Measurements from ENCODE around the gene ZC3H12D.

Gene ZC3H12D

DNA sequence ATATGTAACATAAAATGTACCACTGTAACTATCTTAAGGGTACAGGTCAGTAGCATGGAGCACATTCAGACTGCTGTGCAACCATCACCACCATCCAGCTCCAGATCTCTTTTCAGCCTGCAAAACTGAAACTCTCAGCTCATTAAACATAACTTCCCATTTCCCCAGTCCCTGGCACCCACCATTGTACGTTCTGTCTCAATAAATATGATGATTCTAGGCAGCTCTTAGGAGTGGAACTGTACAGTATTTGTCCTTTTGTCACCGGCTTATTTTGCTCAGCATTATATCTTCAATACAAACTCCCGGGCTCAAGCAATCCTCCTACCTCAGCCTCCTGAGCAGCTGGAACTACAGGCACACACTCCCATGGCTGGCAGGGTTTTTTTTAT, 1.5 kb downstream of the ZC3H12D start:
- in situ Hi-C loops (cut with MboI; ENCODE audit: low sequenced_read_pairs, unreplicated experiment): no loop called here
- DNase-seq (ENCODE audit: low spot score): no peak
- no peak for TF ChIP-seq CTCF (IDR thresholded peaks at IDR 0.05; ENCODE audit: borderline replicate concordance, control extremely low read depth, extremely low read depth, insufficient read depth, missing control alignments)

DNA sequence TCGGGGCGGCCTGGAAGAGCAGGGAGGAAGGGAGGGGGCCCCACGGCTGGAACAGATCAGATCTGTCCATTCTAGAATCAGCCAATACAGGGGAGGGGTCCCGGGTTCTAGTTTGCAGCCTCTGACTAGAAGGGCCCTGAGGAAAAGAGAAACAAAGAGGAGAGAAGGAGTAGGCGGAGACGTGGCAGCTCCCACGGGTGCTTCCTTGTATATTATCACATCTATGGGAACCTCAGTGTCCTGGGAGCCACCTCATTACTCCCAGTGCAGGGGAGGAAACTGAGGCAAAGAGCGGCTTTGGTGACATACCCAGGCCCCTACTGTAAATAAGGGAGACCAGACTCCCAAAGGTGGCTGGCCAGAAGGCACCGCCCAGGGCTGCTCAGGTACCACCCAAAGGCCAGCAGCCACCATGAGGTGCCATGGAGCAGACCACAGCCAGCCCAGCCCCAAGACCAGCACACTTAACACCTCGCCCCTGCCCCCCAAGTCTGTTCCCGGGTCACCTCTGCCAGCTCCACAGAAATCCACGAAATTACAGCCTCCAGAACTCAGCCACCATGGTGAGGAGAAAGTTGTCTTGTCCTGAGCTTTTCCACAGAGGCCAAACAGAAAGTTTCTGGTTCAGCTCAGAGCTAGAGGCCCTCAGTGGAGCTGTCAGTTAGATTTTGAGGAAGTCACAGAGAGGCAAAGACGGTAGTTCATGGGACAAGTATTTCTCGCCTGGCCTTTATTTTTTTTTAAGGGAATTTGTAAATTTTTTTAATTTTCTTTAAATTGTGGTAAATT, 2.1 kb downstream of the ZC3H12D start:
- in situ Hi-C loops (cut with MboI; ENCODE audit: low sequenced_read_pairs, unreplicated experiment): no loop called here
- no peak for TF ChIP-seq CTCF (IDR thresholded peaks at IDR 0.05; ENCODE audit: borderline replicate concordance, control extremely low read depth, extremely low read depth, insufficient read depth, missing control alignments)
- DNase-seq (ENCODE audit: low spot score): no peak

DNA sequence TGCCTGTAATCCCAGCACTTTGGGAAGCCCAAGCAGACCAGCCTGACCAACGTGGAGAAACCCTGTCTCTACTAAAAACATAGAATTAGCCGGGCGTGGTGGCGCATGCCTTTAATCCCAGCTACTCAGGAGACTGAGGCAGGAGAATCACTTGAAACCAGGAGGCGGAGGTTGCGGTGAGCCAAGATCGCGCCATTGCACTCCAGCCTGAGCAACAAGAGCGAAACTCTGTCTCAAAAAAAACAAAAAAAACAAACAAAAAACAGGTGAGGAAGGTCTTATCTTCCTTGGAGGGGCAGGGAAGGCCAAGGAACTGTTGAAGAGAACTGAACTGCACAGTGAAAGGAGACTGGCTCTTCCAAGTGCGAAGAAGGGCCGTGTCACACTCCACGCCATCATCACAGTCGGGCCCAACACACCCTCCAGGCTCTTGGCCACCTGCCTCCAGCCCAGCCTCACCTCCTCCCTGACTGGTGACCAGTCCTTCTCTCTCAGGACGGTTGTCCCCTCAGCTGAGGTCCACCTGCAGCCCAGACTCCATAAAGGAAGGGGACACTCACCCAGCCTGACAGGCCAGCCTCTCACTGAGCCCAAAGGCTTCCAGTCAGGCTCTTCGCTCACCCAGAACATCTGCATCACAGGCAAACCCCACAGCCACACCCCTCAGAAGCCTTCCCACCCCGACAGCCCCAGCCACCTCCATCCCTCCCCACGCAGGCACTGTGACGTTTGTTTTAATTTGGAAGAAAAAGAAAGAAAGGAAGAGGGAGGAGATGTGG, 4.1 kb downstream of the ZC3H12D start:
- TF ChIP-seq CTCF (IDR thresholded peaks at IDR 0.05; ENCODE audit: borderline replicate concordance, control extremely low read depth, extremely low read depth, insufficient read depth, missing control alignments): no peak
- in situ Hi-C loops (cut with MboI; ENCODE audit: low sequenced_read_pairs, unreplicated experiment): no loop called here
- no peak for DNase-seq (ENCODE audit: low spot score)

GRCh38 chr6:149478631-149479314, 6.0 kb downstream of the ZC3H12D start:
- in situ Hi-C loops (cut with MboI; ENCODE audit: low sequenced_read_pairs, unreplicated experiment): no loop called here
- no peak for DNase-seq (ENCODE audit: low spot score)
- TF ChIP-seq CTCF (IDR thresholded peaks at IDR 0.05; ENCODE audit: borderline replicate concordance, control extremely low read depth, extremely low read depth, insufficient read depth, missing control alignments): no peak

DNA sequence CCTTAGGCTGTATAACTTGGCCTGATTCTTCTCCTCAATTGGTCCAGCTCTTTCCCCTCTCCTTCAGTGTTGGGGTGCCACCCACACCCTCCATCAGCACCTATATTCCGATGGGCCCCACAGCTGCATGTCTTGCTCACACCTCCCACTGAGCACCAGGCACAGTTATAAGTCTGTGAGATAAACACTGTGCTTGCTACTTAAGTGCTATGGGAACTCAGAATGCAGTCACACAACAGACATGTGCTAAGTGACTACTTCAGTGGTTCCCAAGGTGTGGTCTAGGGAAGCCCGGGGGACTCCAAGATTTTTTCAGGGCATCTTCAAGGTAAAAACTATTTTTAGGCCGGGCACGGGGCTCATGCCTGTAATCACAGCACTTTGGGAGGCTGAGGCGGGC, 7.3 kb downstream of the ZC3H12D start:
- TF ChIP-seq CTCF (IDR thresholded peaks at IDR 0.05; ENCODE audit: borderline replicate concordance, control extremely low read depth, extremely low read depth, insufficient read depth, missing control alignments): no peak
- in situ Hi-C loops (cut with MboI; ENCODE audit: low sequenced_read_pairs, unreplicated experiment): no loop called here
- DNase-seq (ENCODE audit: low spot score): no peak

DNA sequence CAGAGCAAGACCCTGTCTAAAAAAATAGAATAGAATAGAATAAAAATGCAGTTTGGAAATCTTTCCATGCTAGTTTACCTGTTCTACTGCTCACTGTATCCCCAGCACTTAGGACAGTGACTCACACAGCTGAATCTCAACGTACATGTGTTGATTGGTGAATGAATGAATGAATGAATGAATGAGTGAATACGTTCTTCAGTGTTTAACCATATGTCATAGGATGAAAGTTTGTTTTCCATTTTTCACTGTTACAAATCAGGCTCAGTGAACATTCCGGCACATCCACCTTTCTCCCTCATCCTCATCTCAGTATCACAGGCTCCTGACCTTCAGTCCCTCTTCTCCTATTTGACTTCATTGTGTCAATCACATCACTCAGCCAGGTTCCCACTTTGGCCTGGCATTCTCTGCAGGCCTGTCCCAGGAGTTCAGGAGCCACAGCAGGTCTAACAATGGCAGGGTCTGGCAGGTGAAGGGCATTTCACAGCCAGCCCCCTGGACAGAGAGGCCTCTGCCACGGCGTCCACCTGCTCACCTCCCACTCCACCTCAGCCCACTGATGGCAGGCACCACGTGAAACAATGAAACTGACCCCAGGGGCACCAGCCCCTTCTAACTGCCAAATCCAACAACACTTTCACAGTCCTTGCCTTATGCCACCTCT, 7.9 kb downstream of the ZC3H12D start:
- TF ChIP-seq CTCF (IDR thresholded peaks at IDR 0.05; ENCODE audit: borderline replicate concordance, control extremely low read depth, extremely low read depth, insufficient read depth, missing control alignments): no peak
- in situ Hi-C loops (cut with MboI; ENCODE audit: low sequenced_read_pairs, unreplicated experiment): no loop called here
- no peak for DNase-seq (ENCODE audit: low spot score)

All from GM13976 (cell line).